ENCODE results near the gene SOX5.
"Not testable (repeated sequence)": the region's sequence is repeated elsewhere in the genome, so short reads cannot be mapped to it uniquely, and the experiment has no call there.

DNA sequence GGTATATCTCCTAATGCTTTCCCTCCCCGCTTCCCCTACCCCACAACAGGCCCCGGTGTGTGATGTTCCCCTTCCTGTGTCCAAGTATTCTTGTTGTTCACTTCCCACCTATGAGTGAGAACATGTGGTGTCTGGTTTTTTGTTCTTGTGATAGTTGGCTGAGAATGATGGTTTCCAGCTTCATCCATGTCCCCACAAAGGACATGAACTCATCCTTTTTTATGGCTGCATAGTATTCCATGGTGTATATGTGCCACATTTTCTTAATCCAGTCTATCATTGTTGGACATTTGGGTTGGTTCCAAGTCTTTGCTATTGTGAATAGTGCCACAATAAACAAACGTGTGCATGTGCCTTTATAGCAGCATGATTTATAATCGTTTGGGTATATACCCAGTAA is 239.1 kb downstream of the SOX5 start:
- not testable (repeated sequence) for TF ChIP-seq POLR2A (IDR thresholded peaks at IDR 0.05; ENCODE audit: low read depth, low read length); POLR2AphosphoS5 (IDR thresholded peaks at IDR 0.05; ENCODE audit: low read depth, low read length); SPI1 (IDR thresholded peaks at IDR 0.05; ENCODE audit: low read depth, low read length); PAX5 (IDR thresholded peaks at IDR 0.05; ENCODE audit: insufficient read depth, low read length, severe bottlenecking)
